GM18511 (cell line): ENCODE results near the gene ADAMTSL1.

Experiments used
- ATAC-seq: cut with Tn5 transposase; IDR thresholded peaks from one replicate; pipeline ENCODE4 v1.9.1; 2021; ENCODE audit warnings: mild to moderate bottlenecking, moderate library complexity; ENCODE audit not compliant: unreplicated experiment

ADAMTSL1 gene

GRCh38 chr9:18545636-18546360, 71.8 kb downstream of the ADAMTSL1 start:
- ATAC-seq: no peak

GRCh38 chr9:18548456-18548855, 74.5 kb downstream of the ADAMTSL1 start:
- ATAC-seq: no peak

DNA sequence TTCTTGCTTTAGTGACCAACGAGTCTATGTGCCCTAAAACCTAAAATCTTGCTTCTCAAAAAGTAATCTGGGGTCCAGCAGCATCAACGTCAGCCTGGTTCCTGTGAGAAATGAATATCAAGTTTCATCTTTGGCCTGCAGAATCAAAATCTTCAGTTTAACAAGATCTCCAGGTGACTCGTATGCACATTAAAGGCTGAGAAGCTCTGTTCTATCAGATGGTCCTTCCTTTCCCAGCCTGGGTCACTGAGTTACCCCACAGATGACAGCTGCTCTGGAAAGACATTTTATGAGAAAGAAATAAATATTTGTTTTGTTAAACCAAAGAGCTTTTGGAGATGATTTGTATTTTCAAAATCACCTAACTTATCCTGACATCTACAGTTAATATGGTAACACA, 75.8 kb downstream of the ADAMTSL1 start:
- ATAC-seq: no peak

GRCh38 chr9:18550286-18550685, 76.3 kb downstream of the ADAMTSL1 start:
- no peak for ATAC-seq

DNA sequence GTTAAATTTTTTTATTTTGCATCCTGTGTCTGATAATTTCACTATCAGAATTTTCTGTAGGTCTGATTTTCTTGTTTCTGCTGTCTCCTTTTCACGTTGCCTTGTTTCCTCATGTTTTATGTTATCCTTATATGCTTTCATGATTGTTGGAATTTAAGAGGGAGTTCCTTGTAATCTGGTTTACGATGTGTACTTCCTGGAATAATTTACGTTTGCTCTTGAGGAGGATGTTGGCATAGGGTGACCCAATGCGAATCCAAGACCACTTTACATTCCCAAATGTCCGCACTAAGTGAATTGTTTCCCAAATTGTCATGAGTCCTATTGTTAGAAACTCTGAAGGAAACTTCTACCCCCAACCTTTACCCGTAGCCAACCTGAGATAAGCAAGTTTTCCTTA, 80.3 kb downstream of the ADAMTSL1 start:
- no peak for ATAC-seq

GRCh38 chr9:18555105-18555883, 81.3 kb downstream of the ADAMTSL1 start:
- ATAC-seq: no peak

- no peak for ATAC-seq
Measured at GRCh38 chr9:18564018-18564880, 90.3 kb downstream of the ADAMTSL1 start.

GRCh38 chr9:18566121-18566520, 92.2 kb downstream of the ADAMTSL1 start:
- no peak for ATAC-seq

- ATAC-seq: no peak
Measured at GRCh38 chr9:18568973-18569372, 95.0 kb downstream of the ADAMTSL1 start.

DNA sequence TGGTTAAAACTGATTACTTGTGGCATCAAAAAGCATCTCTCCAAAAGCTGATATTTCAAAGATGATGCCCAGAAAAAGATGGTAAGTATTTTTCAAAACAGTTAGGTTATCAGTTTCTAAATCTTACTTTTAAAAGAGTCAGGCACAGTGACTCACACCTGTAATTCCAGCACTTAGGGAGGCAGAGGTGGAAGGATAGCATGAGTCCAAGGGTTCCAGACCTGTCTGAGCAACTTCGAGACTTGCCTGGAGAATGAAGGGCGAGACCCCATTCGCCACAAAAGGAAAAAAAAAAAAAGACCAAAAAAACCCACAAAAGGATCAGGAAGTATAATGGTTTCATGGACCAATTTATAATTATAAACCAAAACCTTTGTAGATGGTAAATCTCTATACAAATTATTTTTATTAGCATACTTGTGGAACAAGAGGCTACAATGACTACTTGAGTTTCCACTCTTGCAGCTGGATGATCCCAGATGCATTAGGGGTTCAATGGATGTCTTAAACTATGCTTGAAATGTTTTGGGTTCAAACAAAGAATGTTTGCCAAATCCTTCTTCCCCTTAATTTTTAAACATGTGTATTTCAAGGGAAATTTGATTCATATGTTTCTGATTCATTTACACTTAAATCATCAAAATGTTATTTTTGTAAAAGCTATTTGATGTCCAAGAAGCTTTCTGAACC, 96.1 kb downstream of the ADAMTSL1 start:
- no peak for ATAC-seq

DNA sequence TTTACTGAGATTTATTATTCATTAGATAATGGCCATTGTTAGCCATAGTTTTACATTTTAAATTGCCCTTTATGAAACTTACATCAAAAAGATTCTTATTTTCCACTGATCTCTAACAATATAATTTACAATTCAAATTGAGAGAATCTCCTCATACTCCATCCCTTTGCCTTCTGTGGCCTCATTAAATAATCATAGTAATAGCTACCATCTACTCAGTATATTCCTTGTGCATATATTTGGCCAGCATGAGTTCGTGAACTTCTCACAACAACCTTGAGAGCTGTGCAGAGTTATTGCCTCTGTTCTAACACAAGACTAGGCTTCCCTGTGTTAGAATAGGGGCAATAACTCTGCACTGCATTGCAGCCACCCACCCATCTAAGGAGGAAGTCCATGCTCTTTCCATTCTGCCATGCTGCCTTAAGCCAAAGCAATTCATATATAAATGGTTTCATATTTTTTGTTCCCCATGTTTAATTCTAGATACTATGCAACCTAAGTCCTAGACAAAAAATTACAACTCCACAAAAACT, 99.1 kb downstream of the ADAMTSL1 start:
- no peak for ATAC-seq

- ATAC-seq: no peak
Measured at GRCh38 chr9:18575686-18576085, 101.7 kb downstream of the ADAMTSL1 start.

- no peak for ATAC-seq
Measured at GRCh38 chr9:18579536-18579935, 105.6 kb downstream of the ADAMTSL1 start.

GRCh38 chr9:18580151-18580550, 106.2 kb downstream of the ADAMTSL1 start:
- no peak for ATAC-seq

- ATAC-seq: no peak
Measured at GRCh38 chr9:18585996-18586395, 112.0 kb downstream of the ADAMTSL1 start.

GRCh38 chr9:18588002-18588401, 114.0 kb downstream of the ADAMTSL1 start:
- ATAC-seq: no peak

DNA sequence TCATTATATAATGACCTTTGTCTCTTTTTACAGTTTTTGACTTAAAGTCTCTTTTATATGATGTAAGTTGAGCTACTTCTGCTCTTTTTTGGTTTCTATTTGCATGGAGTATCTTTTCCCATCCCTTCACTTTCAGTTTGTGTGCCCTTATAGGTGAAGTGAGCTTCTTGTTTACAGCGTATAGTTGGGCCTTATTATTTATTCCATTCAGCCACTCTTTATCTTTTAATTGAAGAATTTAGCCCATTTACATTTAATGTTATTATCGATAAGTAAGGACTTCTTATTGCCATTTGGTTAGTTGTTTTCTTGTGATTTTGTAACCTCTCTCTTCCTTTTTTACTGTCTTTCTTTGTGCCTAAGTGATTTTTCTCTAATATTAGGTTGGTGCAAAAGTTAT, 117.3 kb downstream of the ADAMTSL1 start:
- no peak for ATAC-seq

DNA sequence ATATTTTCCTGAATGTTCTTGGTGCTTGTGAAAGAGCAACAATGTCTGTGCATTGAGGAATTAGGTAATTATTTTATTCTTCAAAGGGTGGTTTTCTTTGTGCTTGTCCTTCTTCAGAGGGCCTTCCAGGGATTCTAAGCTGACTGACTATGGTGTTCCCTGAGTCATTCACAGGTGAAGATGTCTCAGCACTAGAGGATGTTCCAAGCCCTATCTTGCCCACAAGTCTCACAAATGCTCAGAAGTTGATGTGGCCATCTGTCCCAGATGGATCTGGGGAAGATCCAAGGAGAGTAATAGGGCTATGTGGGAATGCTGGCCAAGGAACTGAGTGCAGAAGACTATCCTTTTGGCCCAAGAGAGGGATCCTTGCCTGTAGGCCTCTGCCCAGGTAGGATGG, 120.9 kb downstream of the ADAMTSL1 start:
- no peak for ATAC-seq

- no peak for ATAC-seq
Measured at GRCh38 chr9:18595597-18595996, 121.6 kb downstream of the ADAMTSL1 start.

DNA sequence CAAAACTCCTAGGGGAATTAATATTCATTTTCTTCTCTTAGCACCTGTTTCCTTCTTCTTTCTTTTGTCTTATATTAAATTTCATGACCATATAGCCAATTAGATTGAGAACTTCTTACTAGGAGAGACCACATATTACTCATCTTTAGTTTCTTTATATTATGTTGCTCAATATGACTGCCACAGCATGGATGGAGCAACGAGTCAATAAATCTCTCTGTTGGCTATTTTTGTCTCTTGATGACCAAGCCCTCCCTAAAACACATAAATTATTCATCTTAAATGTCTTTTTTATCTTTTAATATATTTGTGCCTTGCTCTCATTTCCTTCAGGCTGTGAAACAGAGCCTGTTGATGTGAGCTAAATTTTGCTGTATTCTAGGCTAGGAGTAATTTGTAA, 123.0 kb downstream of the ADAMTSL1 start:
- no peak for ATAC-seq

GRCh38 chr9:18598969-18599368, 125.0 kb downstream of the ADAMTSL1 start:
- ATAC-seq: no peak
